Hepatocyte (in vitro differentiated cells): Measurements from ENCODE around the gene TRRAP.

Experiments
- CTCF ChIP-seq: fragments of 200-600 bp; sonication (generic); IDR thresholded peaks from 2 replicates; pipeline ENCODE4 v1.5.1; 2016; ENCODE audit warnings: antibody characterized with exemption, mild to moderate bottlenecking; ENCODE audit not compliant: poor library complexity
- EZH2 ChIP-seq: fragments of 200-600 bp; sonication (generic); IDR thresholded peaks from 2 replicates; pipeline ENCODE4 v1.6.1; 2016; ENCODE audit warnings: antibody characterized with exemption, mild to moderate bottlenecking, borderline replicate concordance
- EZH2phosphoT487 ChIP-seq: fragments of 200-600 bp; sonication (generic); IDR thresholded peaks from one replicate; pipeline ENCODE4 v1.6.1; 2018; ENCODE audit warnings: antibody characterized with exemption, mild to moderate bottlenecking, low read depth, moderate library complexity; ENCODE audit not compliant: unreplicated experiment, severe bottlenecking

- TF ChIP-seq CTCF = no peak
- TF ChIP-seq EZH2 = no peak
- no peak for TF ChIP-seq EZH2phosphoT487
Observed at GRCh38 chr7:98913026-98913425, 34.7 kb downstream of the TRRAP start.
